ENCODE data around the gene GLT8D2.

- TF ChIP-seq POLR2AphosphoS5 (IDR thresholded peaks at IDR 0.05) (no peak), POLR2A (IDR thresholded peaks at IDR 0.05) (no peak)
- TF ChIP-seq, protein P1, sequence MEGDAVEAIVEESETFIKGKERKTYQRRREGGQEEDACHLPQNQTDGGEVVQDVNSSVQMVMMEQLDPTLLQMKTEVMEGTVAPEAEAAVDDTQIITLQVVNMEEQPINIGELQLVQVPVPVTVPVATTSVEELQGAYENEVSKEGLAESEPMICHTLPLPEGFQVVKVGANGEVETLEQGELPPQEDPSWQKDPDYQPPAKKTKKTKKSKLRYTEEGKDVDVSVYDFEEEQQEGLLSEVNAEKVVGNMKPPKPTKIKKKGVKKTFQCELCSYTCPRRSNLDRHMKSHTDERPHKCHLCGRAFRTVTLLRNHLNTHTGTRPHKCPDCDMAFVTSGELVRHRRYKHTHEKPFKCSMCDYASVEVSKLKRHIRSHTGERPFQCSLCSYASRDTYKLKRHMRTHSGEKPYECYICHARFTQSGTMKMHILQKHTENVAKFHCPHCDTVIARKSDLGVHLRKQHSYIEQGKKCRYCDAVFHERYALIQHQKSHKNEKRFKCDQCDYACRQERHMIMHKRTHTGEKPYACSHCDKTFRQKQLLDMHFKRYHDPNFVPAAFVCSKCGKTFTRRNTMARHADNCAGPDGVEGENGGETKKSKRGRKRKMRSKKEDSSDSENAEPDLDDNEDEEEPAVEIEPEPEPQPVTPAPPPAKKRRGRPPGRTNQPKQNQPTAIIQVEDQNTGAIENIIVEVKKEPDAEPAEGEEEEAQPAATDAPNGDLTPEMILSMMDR (IDR thresholded peaks at IDR 0.05 in 8 of 11, conservative IDR thresholded peaks at IDR 0.05 in 3 of 11) = no peak
These were observed 10.0 kb upstream of the GLT8D2 start for GRCh38 chr12:104059963-104060362.
